Measurements from ENCODE around the gene LGI4.

LGI4 gene

GRCh38 chr19:35140962-35141836, 6.3 kb upstream of the LGI4 start:
- Histone ChIP-seq H2BK5ac (ENCODE audit: low read length) (no peak overlapping the region), H2AFZ (ENCODE audit: low read length) (no peak overlapping the region), H3K23ac (ENCODE audit: low read depth, low read length, poor library complexity) (peak overlapping the region; percentile 57), H4K8ac (ENCODE audit: low read depth, low read length) (no peak overlapping the region), H2AK5ac (ENCODE audit: low read depth, low read length) (peak overlapping the region; percentile 85), H3K4me1 (ENCODE audit: control insufficient read depth in 2 of 2, insufficient read depth in 1 of 2, low read depth in 1 of 2, low read length in 2 of 2) (peaks cover 32% of the 10 kb centered on the region in 2 donors), H2BK15ac (ENCODE audit: low read length) (no peak overlapping the region), H2BK120ac (ENCODE audit: low read depth, low read length) (no peak overlapping the region), H3K27ac (replicated peaks; ENCODE audit: low read length) (no peak overlapping the region), H3K9me3 (replicated peaks in 1 of 2; ENCODE audit: control insufficient read depth in 2 of 2, insufficient read depth in 1 of 2, low read depth in 1 of 2, low read length in 2 of 2) (no peaks in the 10 kb centered on the region), H3K9ac (ENCODE audit: low read depth, low read length, poor library complexity) (no peak overlapping the region), H3K4ac (ENCODE audit: low read length) (no peak overlapping the region), H3K18ac (ENCODE audit: low read length) (peak overlapping the region; percentile 77), H3K36me3 (replicated peaks in 1 of 2; ENCODE audit: control insufficient read depth in 2 of 2, insufficient read depth in 2 of 2, low read length in 2 of 2) (no peaks in the 10 kb centered on the region), H3K79me1 (ENCODE audit: low read depth, low read length) (no peaks in the 10 kb centered on the region), H3K27me3 (ENCODE audit: control insufficient read depth in 3 of 3, insufficient read depth in 3 of 3, low read depth in 1 of 3, low read length in 3 of 3) (peaks cover 2 to 74% (median 41%) of the 10 kb centered on the region in 3 experiments), H3K4me2 (ENCODE audit: insufficient read depth, low read length, poor library complexity, severe bottlenecking) (peak overlapping the region; percentile 36), H2BK12ac (ENCODE audit: low read length) (no peak overlapping the region), H3K4me3 (ENCODE audit: low read length in 2 of 2) (no peak overlapping the region), H4K91ac (ENCODE audit: low read depth, low read length, poor library complexity) (no peak overlapping the region), H3K14ac (ENCODE audit: low read length) (no peak overlapping the region)
- WGBS, 2 donors (ENCODE audit: extremely low coverage in 2 of 2, insufficient read length in 2 of 2, insufficient replicate concordance in 1 of 2), result no CpG with 5 or more reads among the region's 48 CpGs
- DNase-seq (ENCODE audit: low spot score), result peak; percentile 87

DNA sequence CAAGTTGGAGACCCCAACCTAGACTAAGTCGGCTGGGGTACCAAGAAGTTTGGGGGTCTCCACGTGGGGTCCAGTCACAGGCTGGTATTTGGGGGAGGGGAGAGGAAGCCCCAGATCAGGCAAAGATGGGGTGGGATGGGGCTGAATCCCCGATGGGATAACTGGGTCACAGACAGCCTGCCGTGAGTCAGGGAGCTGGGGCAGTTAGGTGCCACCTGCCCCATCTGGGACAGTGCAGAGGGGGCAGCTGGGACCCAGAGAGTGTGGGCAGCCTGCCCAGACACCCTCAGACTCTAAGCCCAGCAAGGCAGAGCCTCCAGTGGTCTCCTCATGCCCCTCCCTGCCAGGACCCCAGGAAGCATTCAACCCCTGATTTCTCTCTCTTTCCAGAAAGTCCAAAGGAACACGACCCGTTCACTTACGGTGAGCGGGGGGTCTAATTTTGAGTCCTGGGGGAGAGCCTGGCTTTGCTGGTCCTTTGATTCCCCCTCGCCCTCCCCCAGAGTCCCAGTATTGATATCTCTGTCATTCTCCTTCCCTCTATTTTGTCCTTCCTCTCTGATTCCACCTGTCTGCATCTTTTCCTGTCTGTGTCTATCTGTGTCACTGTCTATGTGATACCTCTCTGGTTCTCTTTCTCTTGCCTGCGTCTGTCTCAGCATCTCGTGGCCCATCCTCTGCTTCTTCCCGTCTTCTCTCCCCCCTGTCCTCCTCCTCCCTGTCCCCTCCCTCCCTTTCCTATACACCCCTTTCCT, 5.5 kb upstream of the LGI4 start:
- Histone ChIP-seq H3K27me3 (ENCODE audit: control insufficient read depth in 3 of 3, insufficient read depth in 3 of 3, low read depth in 1 of 3, low read length in 3 of 3) (peaks cover 2 to 69% (median 40%) of the 10 kb centered on the region in 3 experiments), H2BK5ac (ENCODE audit: low read length) (no peak overlapping the region), H3K36me3 (replicated peaks in 1 of 2; ENCODE audit: control insufficient read depth in 2 of 2, insufficient read depth in 2 of 2, low read length in 2 of 2) (no peaks in the 10 kb centered on the region), H2AFZ (ENCODE audit: low read length) (no peak overlapping the region), H3K18ac (ENCODE audit: low read length) (peak overlapping the region; percentile 55), H3K4ac (ENCODE audit: low read length) (no peak overlapping the region), H2BK12ac (ENCODE audit: low read length) (peak overlapping the region; percentile 77), H3K4me3 (ENCODE audit: low read length in 2 of 2) (no peak overlapping the region), H2AK5ac (ENCODE audit: low read depth, low read length) (peak overlapping the region; percentile 85), H4K91ac (ENCODE audit: low read depth, low read length, poor library complexity) (no peak overlapping the region), H3K23ac (ENCODE audit: low read depth, low read length, poor library complexity) (no peak overlapping the region), H2BK120ac (ENCODE audit: low read depth, low read length) (no peak overlapping the region), H3K9me3 (replicated peaks in 1 of 2; ENCODE audit: control insufficient read depth in 2 of 2, insufficient read depth in 1 of 2, low read depth in 1 of 2, low read length in 2 of 2) (no peaks in the 10 kb centered on the region), H3K14ac (ENCODE audit: low read length) (no peak overlapping the region), H3K27ac (replicated peaks; ENCODE audit: low read length) (no peak overlapping the region), H3K4me2 (ENCODE audit: insufficient read depth, low read length, poor library complexity, severe bottlenecking) (peak overlapping the region; percentile 36), H4K8ac (ENCODE audit: low read depth, low read length) (no peak overlapping the region), H3K79me1 (ENCODE audit: low read depth, low read length) (no peaks in the 10 kb centered on the region), H3K9ac (ENCODE audit: low read depth, low read length, poor library complexity) (no peak overlapping the region), H2BK15ac (ENCODE audit: low read length) (peak overlapping the region; percentile 33), H3K4me1 (ENCODE audit: control insufficient read depth in 2 of 2, insufficient read depth in 1 of 2, low read depth in 1 of 2, low read length in 2 of 2) (peaks cover 33 to 34% of the 10 kb centered on the region in 2 donors)
- WGBS, 2 donors (ENCODE audit: extremely low coverage in 2 of 2, insufficient read length in 2 of 2, insufficient replicate concordance in 1 of 2), result no CpG with 5 or more reads among the region's 12 CpGs
- no peak for DNase-seq (ENCODE audit: low spot score)

DNA sequence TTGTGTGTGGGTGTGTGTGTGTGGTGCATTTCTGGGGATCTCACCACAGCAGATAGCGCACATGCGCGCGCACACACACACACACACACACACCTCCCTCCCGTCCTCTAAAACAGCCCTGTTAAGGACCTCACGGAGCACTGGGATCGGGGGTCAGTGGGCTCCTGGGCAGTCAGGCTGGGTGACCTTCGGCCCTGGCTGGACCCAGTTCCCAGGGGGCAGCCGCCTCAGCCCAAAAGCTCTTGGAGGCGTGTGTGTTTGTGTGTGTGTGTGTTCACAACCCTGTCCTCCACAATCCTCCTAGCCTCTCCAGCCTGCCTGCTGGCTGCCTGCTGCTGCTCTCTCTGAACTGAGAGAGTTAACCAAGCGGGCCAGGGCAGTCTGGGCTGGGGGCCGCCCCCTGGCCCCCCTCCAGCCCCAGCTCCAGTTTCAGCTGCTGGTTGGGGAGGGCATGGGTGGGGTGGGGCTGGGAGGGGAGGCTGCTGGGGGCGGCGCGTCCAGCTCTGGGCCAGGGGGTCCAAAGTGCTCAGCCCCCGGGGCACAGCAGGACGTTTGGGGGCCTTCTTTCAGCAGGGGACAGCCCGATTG, 3.5 kb upstream of the LGI4 start, which contains the start of gene FXYD1:
Gene FXYD1 (plus strand): TSS at position 520 of the 588 bp plus-strand sequence. CDS start 1,256 bp downstream, outside the sequence.
- H2BK15ac ChIP-seq (ENCODE audit: low read length), result peak within 1 kb of the TSS; percentile 69
- peak within 1 kb of the TSS; percentile 54 for H3K4ac ChIP-seq (ENCODE audit: low read length)
- H3K79me1 ChIP-seq (ENCODE audit: low read depth, low read length), result no peaks in the 10 kb centered on the region
- H3K14ac ChIP-seq (ENCODE audit: low read length), result peak within 1 kb of the TSS; percentile 97
- DNase-seq (ENCODE audit: low spot score), result no peak
- peak within 1 kb of the TSS; percentile 96 for H3K18ac ChIP-seq (ENCODE audit: low read length)
- H2BK120ac ChIP-seq (ENCODE audit: low read depth, low read length), result peak within 1 kb of the TSS; percentile 73
- peak within 1 kb of the TSS; percentile 80 for H3K9ac ChIP-seq (ENCODE audit: low read depth, low read length, poor library complexity)
- H3K9me3 ChIP-seq (replicated peaks in 1 of 2; ENCODE audit: control insufficient read depth in 2 of 2, insufficient read depth in 1 of 2, low read depth in 1 of 2, low read length in 2 of 2), result no peaks in the 10 kb centered on the region
- H3K23ac ChIP-seq (ENCODE audit: low read depth, low read length, poor library complexity), result peak within 1 kb of the TSS; percentile 5
- peaks cover 2 to 53% (median 21%) of the 10 kb centered on the region in 3 experiments for H3K27me3 ChIP-seq (ENCODE audit: control insufficient read depth in 3 of 3, insufficient read depth in 3 of 3, low read depth in 1 of 3, low read length in 3 of 3)
- no peak within 1 kb of the TSS for H3K27ac ChIP-seq (replicated peaks; ENCODE audit: low read length)
- peak within 1 kb of the TSS; percentile 99 for H2BK12ac ChIP-seq (ENCODE audit: low read length)
- peaks cover 28 to 31% of the 10 kb centered on the region in 2 donors for H3K4me1 ChIP-seq (ENCODE audit: control insufficient read depth in 2 of 2, insufficient read depth in 1 of 2, low read depth in 1 of 2, low read length in 2 of 2)
- WGBS, 2 donors (ENCODE audit: extremely low coverage in 2 of 2, insufficient read length in 2 of 2, insufficient replicate concordance in 1 of 2), result no CpG with 5 or more reads among the region's 18 CpGs
- H4K8ac ChIP-seq (ENCODE audit: low read depth, low read length), result no peak within 1 kb of the TSS
- H2AFZ ChIP-seq (ENCODE audit: low read length), result peak within 1 kb of the TSS; percentile 78
- peak within 1 kb of the TSS; percentile 80 for H2BK5ac ChIP-seq (ENCODE audit: low read length)
- H4K91ac ChIP-seq (ENCODE audit: low read depth, low read length, poor library complexity), result peak within 1 kb of the TSS; percentile 88
- H3K4me3 ChIP-seq (ENCODE audit: low read length in 2 of 2), result no peak within 1 kb of the TSS
- no peak within 1 kb of the TSS for H3K4me2 ChIP-seq (ENCODE audit: insufficient read depth, low read length, poor library complexity, severe bottlenecking)
- peak within 1 kb of the TSS; percentile 76 for H2AK5ac ChIP-seq (ENCODE audit: low read depth, low read length)
- no peaks in the 10 kb centered on the region for H3K36me3 ChIP-seq (replicated peaks in 1 of 2; ENCODE audit: control insufficient read depth in 2 of 2, insufficient read depth in 2 of 2, low read length in 2 of 2)
